Progenitor cell of endocrine pancreas (in vitro differentiated cells): Measurements from ENCODE around the gene P2RX7. TPM values are rescaled to one million over a fixed set of nuclear protein-coding genes. Genes with fewer than 3 reads are reported as not detected.

Experiments used
- DNase-seq: peaks from one replicate; pipeline ENCODE4 v3.0.0; 2021; ENCODE audit warnings: low spot score; ENCODE audit not compliant: unreplicated experiment
- H3K27ac Mint-ChIP-seq: 2 replicates; pipeline ENCODE4 v1.8.0; 2021; ENCODE audit warnings: mild to moderate bottlenecking, moderate library complexity, mixed read lengths
- H3K27me3 Mint-ChIP-seq: 2 replicates; pipeline ENCODE4 v1.8.0; 2021; ENCODE audit warnings: mixed read lengths
- H3K36me3 Mint-ChIP-seq: 2 replicates; pipeline ENCODE4 v1.8.0; 2022; ENCODE audit warnings: mixed read lengths; ENCODE audit not compliant: insufficient read depth
- H3K4me1 Mint-ChIP-seq: 2 replicates; pipeline ENCODE4 v1.8.0; 2021; ENCODE audit warnings: low read depth, mixed read lengths
- H3K4me3 Mint-ChIP-seq: 2 replicates; pipeline ENCODE4 v1.8.0; 2021; ENCODE audit warnings: low read depth, mild to moderate bottlenecking, moderate library complexity, mixed read lengths
- H3K9me3 Mint-ChIP-seq: 2 replicates; pipeline ENCODE4 v1.8.0; 2021; ENCODE audit warnings: low read depth, mixed read lengths
- CTCF ChIP-seq: fragments of 200-600 bp; sonication (generic); IDR thresholded peaks from one replicate; pipeline ENCODE4 v1.5.0; 2021; ENCODE audit warnings: antibody characterized with exemption, mild to moderate bottlenecking; ENCODE audit not compliant: unreplicated experiment
- total RNA-seq: library from RNA; stranded (reverse); gene quantifications from 2 replicates; pipeline ENCODE4 v1.2.1, GENCODE V29; 2021

P2RX7 gene
- total RNA-seq, 1 donor from 2014 or later: not detected

GRCh38 chr12:121233628-121234020 is 100.9 kb downstream of the P2RX7 start:
- Mint-ChIP-seq H3K4me3 (no peak overlapping the region), H3K4me1 (peaks cover 12% of the 10 kb centered on the region), H3K36me3 (peaks cover 12% of the 10 kb centered on the region), H3K27ac (no peak overlapping the region), H3K9me3 (no peaks in the 10 kb centered on the region), H3K27me3 (no peaks in the 10 kb centered on the region)
- DNase-seq: no peak
- no peak for TF ChIP-seq CTCF

- H3K27me3 Mint-ChIP-seq: no peaks in the 10 kb centered on the region
- no peak for DNase-seq
- H3K27ac Mint-ChIP-seq: no peak overlapping the region
- no peak overlapping the region for H3K4me3 Mint-ChIP-seq
- H3K4me1 Mint-ChIP-seq: peaks cover 15% of the 10 kb centered on the region
- TF ChIP-seq CTCF: no peak
- peaks cover 17% of the 10 kb centered on the region for H3K36me3 Mint-ChIP-seq
- no peaks in the 10 kb centered on the region for H3K9me3 Mint-ChIP-seq
These were observed 104.1 kb downstream of the P2RX7 start for GRCh38 chr12:121236776-121237175.

- H3K4me1 Mint-ChIP-seq: peaks cover 15% of the 10 kb centered on the region
These were observed 104.7 kb downstream of the P2RX7 start for GRCh38 chr12:121237415-121237814.

More at GRCh38 chr12:121237415-121237814, 104.7 kb downstream of the P2RX7 start:
- no peak overlapping the region for H3K4me3 Mint-ChIP-seq
- no peak for TF ChIP-seq CTCF
- no peaks in the 10 kb centered on the region for H3K27me3 Mint-ChIP-seq
- DNase-seq: no peak
- peaks cover 17% of the 10 kb centered on the region for H3K36me3 Mint-ChIP-seq
- H3K27ac Mint-ChIP-seq: no peak overlapping the region
- no peaks in the 10 kb centered on the region for H3K9me3 Mint-ChIP-seq

Other genes starting within 250 kb of the P2RX7 start
- 69.1 and 70.2 TPM in 2 replicates for gene SPPL3, start 228.5 kb upstream of the P2RX7 start, total RNA-seq
- gene HNF1A, start 154.3 kb upstream of the P2RX7 start, total RNA-seq: 13.7 and 15.1 TPM in 2 replicates
- 16.8 and 17.2 TPM in 2 replicates for gene C12orf43, start 116.4 kb upstream of the P2RX7 start, total RNA-seq
- not detected in 2 replicates for gene OASL, start 93.6 kb upstream of the P2RX7 start, total RNA-seq
- 23.9 and 28.3 TPM in 2 replicates for gene P2RX4, start 77.3 kb downstream of the P2RX7 start, total RNA-seq
- 38.4 and 44.2 TPM in 2 replicates for gene CAMKK2, start 163.8 kb downstream of the P2RX7 start, total RNA-seq
- gene ANAPC5, start 219.5 kb downstream of the P2RX7 start, total RNA-seq: 93.2 and 94.3 TPM in 2 replicates